NCI-H345 treated with DMSO at 0.1 percent for 48 hours (cell line): ENCODE measurements around the gene C19orf67.

ENCODE experiments used
- DNase-seq: peaks from one replicate; lab custom pipeline; 2025; ENCODE audit not compliant: unreplicated experiment; lab: John Stamatoyannopoulos, UW

The C19orf67 gene

DNA sequence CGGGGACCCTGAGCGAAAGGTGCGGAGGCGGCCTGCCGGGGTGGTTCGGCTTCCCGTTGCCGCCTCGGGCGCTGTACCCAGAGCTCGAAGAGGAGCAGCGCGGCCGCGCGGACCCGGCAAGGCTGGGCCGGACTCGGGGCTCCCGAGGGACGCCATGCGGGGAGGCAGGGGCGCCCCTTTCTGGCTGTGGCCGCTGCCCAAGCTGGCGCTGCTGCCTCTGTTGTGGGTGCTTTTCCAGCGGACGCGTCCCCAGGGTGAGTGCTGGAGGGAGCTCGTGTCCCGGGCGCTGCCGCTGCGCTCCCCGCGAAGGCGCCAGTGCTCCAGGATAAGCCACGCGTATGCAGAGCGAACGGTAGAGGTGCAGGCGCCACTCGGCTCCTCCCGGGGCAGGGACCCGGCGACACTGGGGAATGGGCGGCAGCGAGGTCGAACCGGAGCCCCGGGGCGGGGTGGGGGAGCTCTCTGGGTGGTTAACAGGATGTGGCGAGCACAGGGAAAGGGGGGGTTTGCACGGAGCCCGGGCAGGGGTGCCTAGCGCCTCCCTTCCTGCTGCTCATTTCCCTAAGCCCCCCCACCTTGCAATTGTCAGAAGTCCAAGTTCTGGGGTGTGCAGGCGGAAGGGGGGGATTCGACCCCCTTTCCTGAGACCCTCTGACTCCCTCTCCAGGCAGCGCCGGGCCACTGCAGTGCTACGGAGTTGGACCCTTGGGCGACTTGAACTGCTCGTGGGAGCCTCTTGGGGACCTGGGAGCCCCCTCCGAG is 53.7 kb downstream of the C19orf67 start, which contains the start of gene IL27RA:
TSS of gene IL27RA (plus strand) at position 44 of the 762 bp plus-strand sequence. CDS start at position 155, 111 bp downstream.
- no peak for DNase-seq
